ENCODE measurements around the gene CFAP46.

The CFAP46 gene

DNA sequence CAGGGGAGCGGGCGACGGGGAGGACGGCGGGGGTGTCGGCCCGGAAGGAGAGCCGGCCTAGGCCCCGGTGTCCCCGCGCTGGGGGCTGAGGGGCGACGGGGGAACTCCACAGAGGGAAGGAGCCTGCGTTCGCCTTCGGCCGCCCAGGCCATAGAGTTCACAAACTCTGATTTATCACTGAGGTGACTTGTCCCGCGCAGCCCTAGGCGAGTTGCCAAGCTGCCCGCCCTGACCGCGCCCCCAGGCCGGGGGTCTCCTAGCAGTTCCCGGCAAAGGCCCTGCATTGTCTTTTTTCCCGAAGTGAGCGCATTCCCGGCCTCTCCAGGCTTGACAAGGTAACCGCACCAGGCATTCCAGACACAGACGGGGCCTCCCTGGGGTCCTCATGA lies 153.5 kb downstream of the CFAP46 start:
- Histone ChIP-seq H4K20me1 (ENCODE audit: insufficient read depth, low read length) (no peaks in the 10 kb centered on the region), H3K9ac (ENCODE audit: low read depth, low read length) (no peak overlapping the region), H3K4me2 (ENCODE audit: insufficient read depth, low read length) (no peak overlapping the region), H3K4me3 (ENCODE audit: low read depth in 1 of 2, low read length in 2 of 2) (no peak overlapping the region), H3K9me3 (ENCODE audit: insufficient read depth, low read length, severe bottlenecking) (peaks cover 22% of the 10 kb centered on the region), H3K4me1 (ENCODE audit: insufficient read depth, low read length) (no peaks in the 10 kb centered on the region), H3K27ac (ENCODE audit: low read length) (no peak overlapping the region), H2AFZ (ENCODE audit: low read depth, low read length) (no peak overlapping the region), H3K36me3 (ENCODE audit: insufficient read depth, low read length) (no peaks in the 10 kb centered on the region), H3K27me3 (ENCODE audit: insufficient read depth, low read length, poor library complexity) (no peaks in the 10 kb centered on the region), H3K79me2 (ENCODE audit: insufficient read depth, low read length) (no peaks in the 10 kb centered on the region)
- TF ChIP-seq, protein P1, sequence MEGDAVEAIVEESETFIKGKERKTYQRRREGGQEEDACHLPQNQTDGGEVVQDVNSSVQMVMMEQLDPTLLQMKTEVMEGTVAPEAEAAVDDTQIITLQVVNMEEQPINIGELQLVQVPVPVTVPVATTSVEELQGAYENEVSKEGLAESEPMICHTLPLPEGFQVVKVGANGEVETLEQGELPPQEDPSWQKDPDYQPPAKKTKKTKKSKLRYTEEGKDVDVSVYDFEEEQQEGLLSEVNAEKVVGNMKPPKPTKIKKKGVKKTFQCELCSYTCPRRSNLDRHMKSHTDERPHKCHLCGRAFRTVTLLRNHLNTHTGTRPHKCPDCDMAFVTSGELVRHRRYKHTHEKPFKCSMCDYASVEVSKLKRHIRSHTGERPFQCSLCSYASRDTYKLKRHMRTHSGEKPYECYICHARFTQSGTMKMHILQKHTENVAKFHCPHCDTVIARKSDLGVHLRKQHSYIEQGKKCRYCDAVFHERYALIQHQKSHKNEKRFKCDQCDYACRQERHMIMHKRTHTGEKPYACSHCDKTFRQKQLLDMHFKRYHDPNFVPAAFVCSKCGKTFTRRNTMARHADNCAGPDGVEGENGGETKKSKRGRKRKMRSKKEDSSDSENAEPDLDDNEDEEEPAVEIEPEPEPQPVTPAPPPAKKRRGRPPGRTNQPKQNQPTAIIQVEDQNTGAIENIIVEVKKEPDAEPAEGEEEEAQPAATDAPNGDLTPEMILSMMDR (IDR thresholded peaks at IDR 0.05; ENCODE audit: borderline replicate concordance, extremely low read depth, low read length, poor library complexity, severe bottlenecking) = no peak
- TF ChIP-seq EZH2 (IDR thresholded peaks at IDR 0.05; ENCODE audit: borderline replicate concordance, low read depth, low read length, severe bottlenecking) = no peak
- ATAC-seq (ENCODE audit: insufficient read depth, low read depth) (no peak), DNase-seq (no peak)

DNA sequence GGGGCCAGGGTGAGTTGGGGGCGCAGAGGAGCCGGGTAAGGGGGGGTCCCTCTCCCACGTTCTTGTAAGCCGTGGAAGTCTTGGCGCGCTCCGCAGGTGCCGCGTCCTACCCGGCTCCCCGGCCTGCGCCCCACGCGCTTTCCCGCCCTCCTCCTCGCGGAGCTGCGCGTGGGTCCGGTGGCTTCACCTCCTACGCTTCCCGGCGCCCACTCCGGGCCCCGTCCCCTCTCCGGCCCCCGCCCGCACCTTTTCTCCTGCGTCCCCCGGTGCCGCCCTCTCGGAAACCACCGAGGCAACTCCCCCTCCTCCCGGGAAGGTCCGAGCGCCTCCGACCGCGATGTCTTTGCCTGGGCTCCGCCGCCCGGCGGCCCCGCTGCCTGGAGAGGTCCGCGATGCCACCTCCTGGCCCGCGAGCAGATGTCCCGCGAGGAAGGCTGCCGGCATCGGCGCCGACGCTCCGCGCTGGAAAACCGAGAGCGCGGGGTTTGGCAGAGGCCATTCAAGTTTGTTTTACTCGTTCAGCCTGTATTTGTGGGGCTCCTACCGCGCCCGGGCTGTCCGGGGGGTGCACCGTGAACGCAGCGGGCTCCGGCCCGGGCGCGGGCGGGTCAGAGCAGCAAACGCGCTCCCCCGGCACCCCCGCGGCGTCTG lies 154.1 kb downstream of the CFAP46 start:
- Histone ChIP-seq H3K79me2 (ENCODE audit: insufficient read depth, low read length) (no peaks in the 10 kb centered on the region), H3K4me2 (ENCODE audit: insufficient read depth, low read length) (no peak overlapping the region), H3K4me1 (ENCODE audit: insufficient read depth, low read length) (no peaks in the 10 kb centered on the region), H4K20me1 (ENCODE audit: insufficient read depth, low read length) (no peaks in the 10 kb centered on the region), H3K9me3 (ENCODE audit: insufficient read depth, low read length, severe bottlenecking) (peaks cover 22% of the 10 kb centered on the region), H3K27ac (ENCODE audit: low read length) (no peak overlapping the region), H3K9ac (ENCODE audit: low read depth, low read length) (no peak overlapping the region), H2AFZ (ENCODE audit: low read depth, low read length) (no peak overlapping the region), H3K4me3 (ENCODE audit: low read depth in 1 of 2, low read length in 2 of 2) (no peak overlapping the region), H3K36me3 (ENCODE audit: insufficient read depth, low read length) (peaks cover 3% of the 10 kb centered on the region; the same call in 1 of the 2 replicates), H3K27me3 (ENCODE audit: insufficient read depth, low read length, poor library complexity) (no peaks in the 10 kb centered on the region)
- ATAC-seq (ENCODE audit: insufficient read depth, low read depth) = no peak
- DNase-seq = no peak
- TF ChIP-seq, protein P1 (IDR thresholded peaks at IDR 0.05; ENCODE audit: borderline replicate concordance, extremely low read depth, low read length, poor library complexity, severe bottlenecking) = no peak
- no peak for TF ChIP-seq EZH2 (IDR thresholded peaks at IDR 0.05; ENCODE audit: borderline replicate concordance, low read depth, low read length, severe bottlenecking)

DNA sequence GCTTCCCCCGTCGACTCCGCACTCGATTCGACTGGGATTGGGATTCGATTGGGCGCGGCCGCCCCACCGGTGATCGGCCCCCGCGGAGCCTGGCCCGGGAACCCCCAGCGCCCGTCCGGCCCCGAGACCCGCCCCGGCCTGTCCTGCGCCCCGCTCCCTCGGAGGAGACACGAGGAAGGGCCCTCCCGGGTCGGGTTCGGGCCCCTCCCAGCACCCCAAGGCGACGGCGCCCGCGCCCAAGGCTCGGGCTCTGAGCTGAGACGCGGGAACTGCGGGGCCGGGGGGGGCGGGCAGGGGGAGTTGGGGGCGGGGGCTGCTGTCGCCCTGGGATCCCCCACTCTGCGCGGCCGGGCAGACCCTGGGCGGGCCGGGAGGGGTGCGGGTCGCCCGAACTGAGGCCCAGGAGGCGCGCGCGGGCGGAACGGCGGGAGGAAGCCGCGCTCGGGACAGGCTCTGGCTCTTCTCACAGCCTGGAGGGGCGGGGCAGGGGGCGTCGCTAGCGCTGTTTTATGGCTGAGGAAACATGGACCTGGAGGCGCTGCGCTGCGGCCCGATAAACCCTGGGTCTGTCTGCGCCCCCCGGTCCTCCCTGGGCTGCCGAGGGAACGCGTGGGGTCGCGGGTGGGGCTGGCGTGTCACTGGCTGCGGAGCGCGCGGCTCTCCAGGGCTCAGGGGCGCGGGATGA lies 154.7 kb downstream of the CFAP46 start:
- no peak overlapping the region for H2AFZ ChIP-seq (ENCODE audit: low read depth, low read length)
- H4K20me1 ChIP-seq (ENCODE audit: insufficient read depth, low read length) = no peaks in the 10 kb centered on the region
- no peaks in the 10 kb centered on the region for H3K27me3 ChIP-seq (ENCODE audit: insufficient read depth, low read length, poor library complexity)
- peaks cover 9% of the 10 kb centered on the region; the same call in 1 of the 2 replicates for H3K36me3 ChIP-seq (ENCODE audit: insufficient read depth, low read length)
- no peak overlapping the region for H3K27ac ChIP-seq (ENCODE audit: low read length)
- no peaks in the 10 kb centered on the region for H3K4me1 ChIP-seq (ENCODE audit: insufficient read depth, low read length)
- no peak overlapping the region for H3K9ac ChIP-seq (ENCODE audit: low read depth, low read length)
- H3K9me3 ChIP-seq (ENCODE audit: insufficient read depth, low read length, severe bottlenecking) = peaks cover 22% of the 10 kb centered on the region
- H3K79me2 ChIP-seq (ENCODE audit: insufficient read depth, low read length) = no peaks in the 10 kb centered on the region
- ATAC-seq (ENCODE audit: insufficient read depth, low read depth) (no peak), DNase-seq (no peak)
- no peak overlapping the region for H3K4me2 ChIP-seq (ENCODE audit: insufficient read depth, low read length)
- no peak overlapping the region for H3K4me3 ChIP-seq (ENCODE audit: low read depth in 1 of 2, low read length in 2 of 2)
- no peak for TF ChIP-seq EZH2 (IDR thresholded peaks at IDR 0.05; ENCODE audit: borderline replicate concordance, low read depth, low read length, severe bottlenecking)
- TF ChIP-seq, protein P1 (IDR thresholded peaks at IDR 0.05; ENCODE audit: borderline replicate concordance, extremely low read depth, low read length, poor library complexity, severe bottlenecking) = no peak
